Measurements from ENCODE around the gene PIEZO1.

Gene PIEZO1

GRCh38 chr16:88748364-88748763 lies 36.7 kb downstream of the PIEZO1 start:
- DNase-seq: no peak

- DNase-seq: no peak
These were observed 37.3 kb downstream of the PIEZO1 start for GRCh38 chr16:88747588-88748301.

GRCh38 chr16:88746506-88746905 lies 38.5 kb downstream of the PIEZO1 start:
- peak; percentile 85 for DNase-seq

- DNase-seq: no peak
These were observed 40.2 kb downstream of the PIEZO1 start for GRCh38 chr16:88744577-88745521.

GRCh38 chr16:88743693-88744576 lies 41.1 kb downstream of the PIEZO1 start:
- DNase-seq: peak; percentile 79

- DNase-seq: no peak
These were observed 42.0 kb downstream of the PIEZO1 start for GRCh38 chr16:88742896-88743605.

- DNase-seq: no peak
These were observed 43.7 kb downstream of the PIEZO1 start for GRCh38 chr16:88741368-88741767.

- no peak for DNase-seq
These were observed 44.3 kb downstream of the PIEZO1 start for GRCh38 chr16:88740727-88741055.

GRCh38 chr16:88739977-88740726 lies 44.9 kb downstream of the PIEZO1 start:
- DNase-seq: no peak

GRCh38 chr16:88739139-88739976 lies 45.7 kb downstream of the PIEZO1 start:
- no peak for DNase-seq

GRCh38 chr16:88738151-88739084 lies 46.6 kb downstream of the PIEZO1 start:
- no peak for DNase-seq

- DNase-seq: peak; percentile 78
These were observed 47.5 kb downstream of the PIEZO1 start for GRCh38 chr16:88737298-88738150.

- DNase-seq: no peak
These were observed 48.5 kb downstream of the PIEZO1 start for GRCh38 chr16:88736496-88736895.

- no peak for DNase-seq
These were observed 48.9 kb downstream of the PIEZO1 start for GRCh38 chr16:88736088-88736487.

GRCh38 chr16:88735616-88736015 lies 49.4 kb downstream of the PIEZO1 start:
- no peak for DNase-seq

GRCh38 chr16:88735121-88735520 lies 49.9 kb downstream of the PIEZO1 start:
- DNase-seq: no peak

- DNase-seq: no peak
These were observed 50.7 kb downstream of the PIEZO1 start for GRCh38 chr16:88734361-88734728.

- DNase-seq: no peak
These were observed 51.2 kb downstream of the PIEZO1 start for GRCh38 chr16:88733630-88734360.

Data from right forelimb (tissue), 1 donor.